CD4-positive, alpha-beta T cell treated with Interleukin-10 for 1 hour (primary cell): ENCODE data around the gene EPB41.
"Not testable (repeated sequence)": the region's sequence is repeated elsewhere in the genome, so short reads cannot be mapped to it uniquely, and the experiment has no call there.

Source experiments
- DNase-seq: peaks from one replicate; pipeline ENCODE4 v3.0.0-alpha.2; 2020

Gene EPB41

GRCh38 chr1:29145739-29146437 is 231.5 kb downstream of the EPB41 start:
- no peak for DNase-seq

- DNase-seq = no peak
Observed at GRCh38 chr1:29148656-29149491, 234.5 kb downstream of the EPB41 start.

GRCh38 chr1:29150346-29150745 is 236.0 kb downstream of the EPB41 start:
- DNase-seq = not testable (repeated sequence)

GRCh38 chr1:29152046-29152805 is 237.9 kb downstream of the EPB41 start:
- DNase-seq = no peak

GRCh38 chr1:29156543-29157268 is 242.3 kb downstream of the EPB41 start:
- DNase-seq = no peak

GRCh38 chr1:29157269-29157601 is 242.9 kb downstream of the EPB41 start:
- DNase-seq = no peak

GRCh38 chr1:29159773-29160172 is 245.4 kb downstream of the EPB41 start:
- no peak for DNase-seq

GRCh38 chr1:29162025-29162424 is 247.7 kb downstream of the EPB41 start:
- DNase-seq = no peak

- DNase-seq = no peak
Observed at GRCh38 chr1:29162476-29163138, 248.2 kb downstream of the EPB41 start.

GRCh38 chr1:29164588-29164987 is 250.2 kb downstream of the EPB41 start:
- no peak for DNase-seq

- DNase-seq = no peak
Observed at GRCh38 chr1:29166291-29166878, 252.0 kb downstream of the EPB41 start.

GRCh38 chr1:29167904-29168303 is 253.5 kb downstream of the EPB41 start:
- DNase-seq = no peak
